Testis (tissue), 3 donors: ENCODE measurements around the gene PNPLA2. TPM values are rescaled to one million over a fixed set of nuclear protein-coding genes. Genes with fewer than 3 reads are reported as not detected.

ENCODE experiments used
- DNase-seq: peaks from one replicate; pipeline ENCODE4 v3.0.0-alpha.2; 2019
- H3K27ac ChIP-seq, 2 donors: fragments of 200-600 bp; sonication (generic); one replicate each; pipeline ENCODE4 v1.5.1; 2019
- H3K27me3 ChIP-seq: fragments of 200-600 bp; sonication (generic); one replicate; pipeline ENCODE4 v1.5.1; 2019
- H3K36me3 ChIP-seq: fragments of 200-600 bp; sonication (generic); one replicate; pipeline ENCODE4 v1.5.1; 2017; ENCODE audit warnings: low read depth; ENCODE audit errors: missing control alignments
- H3K4me1 ChIP-seq: fragments of 200-600 bp; sonication (generic); one replicate; pipeline ENCODE4 v1.5.1; 2019
- H3K4me3 ChIP-seq, 2 donors: fragments of 200-600 bp; sonication (generic); one replicate each; pipeline ENCODE4 v1.5.1; 2017 to 2019
- H3K9me3 ChIP-seq: fragments of 200-600 bp; sonication (generic); one replicate; pipeline ENCODE4 v1.5.1; 2017
- CTCF ChIP-seq, 3 experiments: fragments of 450-650 bp in 2 of 3; fragments of 200-600 bp in 1 of 3; sonication (generic) in 1 of 3; IDR thresholded peaks; one replicate each; pipeline ENCODE4 v1.5.1; 2016 to 2019; ENCODE audit warnings: antibody characterized with exemption in 3 of 3, mild to moderate bottlenecking in 2 of 3, moderate library complexity in 1 of 3
- POLR2A ChIP-seq: fragments of 450-650 bp; IDR thresholded peaks from one replicate; pipeline ENCODE4 v1.6.1; 2017; ENCODE audit warnings: antibody characterized with exemption, mild to moderate bottlenecking, moderate library complexity
- WGBS, 2 donors: methylation state at CpG; one replicate each; pipeline ENCODE4 v1.1.5; 2018; 5-methylcytosine and 5-hydroxymethylcytosine counted together
- intact Hi-C: fragments of 100-400 bp; cut with DNase I; formaldehyde crosslinking; loops from one replicate; pipeline ENCODE4 v1.15.1; 2023; ENCODE audit warnings: low total_unique reads
- polyA plus RNA-seq: library from polyadenylated mRNA; stranded (reverse); fragments of 350-450 nt; fragmentation: Illumina TruSeq; extraction: RNeasy Lipid Tissue Mini Kit (QIAGEN cat#74804); gene quantifications from one replicate; pipeline ENCODE4 v1.2.3, GENCODE V29; 2014; ENCODE audit warnings: low read depth, low replicate concordance; ENCODE audit not compliant: insufficient read depth
- total RNA-seq, 2 donors: library from RNA; depleted of rRNA; stranded (reverse); fragments of >200 nt; gene quantifications; one replicate each; pipeline ENCODE4 v1.2.3, GENCODE V29; 2016

The PNPLA2 gene
- total and polyA plus RNA-seq, 3 donors from 2014 or later = 86.7 to 108 (median 96.7) TPM

- peak overlapping the region; percentile 64 to 83 for H3K27ac ChIP-seq
- TF ChIP-seq CTCF (IDR thresholded peaks at IDR 0.05) (no peak), POLR2A (no peak)
- H3K4me1 ChIP-seq = peaks cover 27% of the 10 kb centered on the region
- no peaks in the 10 kb centered on the region for H3K27me3 ChIP-seq
- no peaks in the 10 kb centered on the region for H3K36me3 ChIP-seq
- intact Hi-C loops = no loop called here
- H3K4me3 ChIP-seq = peak overlapping the region; percentile 62 to 76
- no peaks in the 10 kb centered on the region for H3K9me3 ChIP-seq
- 18 to 26% methylated on average over 14 to 18 of the region's 18 CpGs for WGBS, 2 donors
- DNase-seq = no peak
Observed at GRCh38 chr11:796565-797295, 22.0 kb upstream of the PNPLA2 start.

GRCh38 chr11:797296-798092 is 21.2 kb upstream of the PNPLA2 start:
- no peaks in the 10 kb centered on the region for H3K9me3 ChIP-seq
- peak overlapping the region; percentile 64 to 83 for H3K27ac ChIP-seq
- peak; percentile 85 for DNase-seq
- H3K36me3 ChIP-seq = no peaks in the 10 kb centered on the region
- TF ChIP-seq POLR2A (no peak), CTCF (IDR thresholded peaks at IDR 0.05) (no peak)
- peak overlapping the region; percentile 62 to 76 for H3K4me3 ChIP-seq
- peaks cover 27% of the 10 kb centered on the region for H3K4me1 ChIP-seq
- intact Hi-C loops = no loop called here
- WGBS, 2 donors = 0% methylated on average over 4 to 57 of the region's 57 CpGs
- H3K27me3 ChIP-seq = no peaks in the 10 kb centered on the region

- intact Hi-C loops = no loop called here
- WGBS, 2 donors = 3% methylated on average over 63 of the region's 69 CpGs; no CpG with 5 or more reads in 1 of the 2 donors
Observed at GRCh38 chr11:798093-798713, 20.5 kb upstream of the PNPLA2 start, which contains the start of gene SLC25A22. Gene SLC25A22 (minus strand): TSS chr11:798281. CDS start chr11:795006, 3,275 bp downstream.

More at GRCh38 chr11:798093-798713, 20.5 kb upstream of the PNPLA2 start, which contains the start of gene SLC25A22:
- Histone ChIP-seq H3K36me3 (no peaks in the 10 kb centered on the region), H3K27me3 (no peaks in the 10 kb centered on the region), H3K9me3 (no peaks in the 10 kb centered on the region), H3K4me1 (peaks cover 27% of the 10 kb centered on the region), H3K27ac (peak within 1 kb of the TSS; percentile 64 to 83), H3K4me3 (peak within 1 kb of the TSS; percentile 62 to 76)
- peak; percentile 85 for DNase-seq
- TF ChIP-seq CTCF (IDR thresholded peaks at IDR 0.05) (peak; percentile 85 to 89 (median 86)), POLR2A (no peak)
